Omental fat pad (tissue), 4 donors: ENCODE measurements around the gene GUCD1. TPM values are rescaled to one million over a fixed set of nuclear protein-coding genes. Genes with fewer than 3 reads are reported as not detected.

ENCODE experiments used
- ATAC-seq: fragments of 150-250 bp; one replicate; pipeline ENCODE4 v1.9.1; 2016; ENCODE audit warnings: mild to moderate bottlenecking, moderate library complexity; ENCODE audit not compliant: low FRiP score
- DNase-seq: peaks from one replicate; pipeline ENCODE4 v3.0.0-alpha.2; 2019; ENCODE audit warnings: low spot score
- CTCF ChIP-seq, 3 donors: fragments of 450-650 bp; IDR thresholded peaks; one replicate each; pipeline ENCODE4 v1.5.1; 2016 to 2017; ENCODE audit warnings: antibody characterized with exemption in 3 of 3, mild to moderate bottlenecking in 3 of 3, moderate library complexity in 2 of 3
- total RNA-seq, 4 donors: library from RNA; depleted of rRNA; stranded (reverse); fragments of >200 nt; gene quantifications; one replicate each; pipeline ENCODE4 v1.1.0, GENCODE V29; 2016

GUCD1 gene
- total RNA-seq, 4 donors from 2014 or later: 105 to 179 (median 171) TPM

GRCh38 chr22:24550902-24551435 lies 4.0 kb downstream of the GUCD1 start:
- no peak for DNase-seq
- no peak for TF ChIP-seq CTCF (IDR thresholded peaks at IDR 0.05)
- no peak for ATAC-seq

- no peak for ATAC-seq
- TF ChIP-seq CTCF (IDR thresholded peaks at IDR 0.05): no peak
- DNase-seq: no peak
Observed at GRCh38 chr22:24550028-24550901, 4.7 kb downstream of the GUCD1 start.

GRCh38 chr22:24548812-24549211 lies 6.1 kb downstream of the GUCD1 start:
- no peak for ATAC-seq
- no peak for TF ChIP-seq CTCF (IDR thresholded peaks at IDR 0.05)
- DNase-seq: no peak

GRCh38 chr22:24543679-24544243 lies 11.2 kb downstream of the GUCD1 start:
- no peak for ATAC-seq
- DNase-seq: no peak
- no peak for TF ChIP-seq CTCF (IDR thresholded peaks at IDR 0.05)

GRCh38 chr22:24543185-24543601 lies 11.7 kb downstream of the GUCD1 start:
- no peak for ATAC-seq
- DNase-seq: no peak
- no peak for TF ChIP-seq CTCF (IDR thresholded peaks at IDR 0.05)

GRCh38 chr22:24542641-24543040 lies 12.3 kb downstream of the GUCD1 start:
- TF ChIP-seq CTCF (IDR thresholded peaks at IDR 0.05): no peak
- DNase-seq (no peak), ATAC-seq (no peak)
